GM23338 (cell line): ENCODE results near the gene PAIP2. TPM values are rescaled to one million over a fixed set of nuclear protein-coding genes. Genes with fewer than 3 reads are reported as not detected.

ENCODE experiments used
- ATAC-seq: fragments of 200-7000 bp; cut with Tn5 transposase; 3 replicates; pipeline ENCODE4 v1.9.1; 2020
- DNase-seq: peaks from one replicate; pipeline ENCODE4 v3.0.0-alpha.2; 2015; ENCODE audit warnings: low spot score
- H2AFZ ChIP-seq: fragments of 200-600 bp; sonication (generic); 2 replicates; pipeline ENCODE4 v1.8.0; 2016; ENCODE audit warnings: antibody characterized with exemption, mild to moderate bottlenecking, moderate library complexity
- H3F3A ChIP-seq: fragments of 200-600 bp; sonication (generic); replicated peaks from 2 replicates; pipeline ENCODE4 v1.8.0; 2017; ENCODE audit warnings: antibody characterized with exemption, mixed run types, low read depth
- H3K27ac ChIP-seq: fragments of 200-600 bp; sonication (generic); 2 replicates; pipeline ENCODE4 v1.6.1; 2016; ENCODE audit warnings: low read depth
- H3K27me3 ChIP-seq: fragments of 200-600 bp; sonication (generic); 2 replicates; pipeline ENCODE4 v1.8.0; 2016; ENCODE audit warnings: mild to moderate bottlenecking, mixed run types, moderate library complexity; ENCODE audit not compliant: insufficient read depth
- H3K36me3 ChIP-seq: fragments of 200-600 bp; sonication (generic); 2 replicates; pipeline ENCODE4 v1.8.0; 2016; ENCODE audit warnings: mild to moderate bottlenecking; ENCODE audit not compliant: insufficient read depth
- H3K4me1 ChIP-seq: fragments of 200-600 bp; sonication (generic); 2 replicates; pipeline ENCODE4 v1.8.0; 2016; ENCODE audit warnings: mild to moderate bottlenecking, moderate library complexity; ENCODE audit not compliant: insufficient read depth
- H3K4me2 ChIP-seq: fragments of 200-600 bp; sonication (generic); 2 replicates; pipeline ENCODE4 v1.7.1; 2017; ENCODE audit warnings: mixed run types
- H3K4me3 ChIP-seq: fragments of 200-600 bp; sonication (generic); 2 replicates; pipeline ENCODE4 v1.6.1; 2016; ENCODE audit warnings: mixed run types
- H3K79me2 ChIP-seq: fragments of 200-600 bp; sonication (generic); replicated peaks from 2 replicates; pipeline ENCODE4 v1.8.0; 2017; ENCODE audit warnings: mild to moderate bottlenecking; ENCODE audit not compliant: insufficient read depth
- H3K9me2 ChIP-seq: fragments of 200-600 bp; sonication (generic); 2 replicates; pipeline ENCODE4 v1.8.0; 2017; ENCODE audit not compliant: insufficient read depth
- H4K20me1 ChIP-seq: fragments of 200-600 bp; sonication (generic); replicated peaks from 2 replicates; pipeline ENCODE4 v1.8.0; 2017; ENCODE audit warnings: mild to moderate bottlenecking; ENCODE audit not compliant: insufficient read depth
- H3K27ac Mint-ChIP-seq: 2 replicates; pipeline ENCODE4 v1.8.0; 2020; ENCODE audit warnings: inconsistent platforms, mild to moderate bottlenecking, moderate library complexity, mixed read lengths
- H3K27me3 Mint-ChIP-seq: 3 replicates; pipeline ENCODE4 v1.8.0; 2022; ENCODE audit warnings: low read depth, mild to moderate bottlenecking, moderate library complexity, mixed read lengths, inconsistent platforms; ENCODE audit not compliant: insufficient read depth, poor library complexity
- H3K36me3 Mint-ChIP-seq: 3 replicates; pipeline ENCODE4 v1.8.0; 2021; ENCODE audit warnings: low read depth, mild to moderate bottlenecking, inconsistent platforms, moderate library complexity, mixed read lengths
- H3K4me1 Mint-ChIP-seq: 3 replicates; pipeline ENCODE4 v1.8.0; 2020; ENCODE audit warnings: mild to moderate bottlenecking, inconsistent platforms, mixed read lengths
- H3K4me3 Mint-ChIP-seq: 3 replicates; pipeline ENCODE4 v1.8.0; 2021; ENCODE audit warnings: moderate library complexity, mild to moderate bottlenecking, inconsistent platforms, mixed read lengths
- H3K9me3 Mint-ChIP-seq: 3 replicates; pipeline ENCODE4 v1.8.0; 2020; ENCODE audit warnings: moderate library complexity, mild to moderate bottlenecking, inconsistent platforms, mixed read lengths
- EZH2phosphoT487 ChIP-seq: fragments of 200-600 bp; sonication (generic); IDR thresholded peaks from one replicate; pipeline ENCODE4 v1.8.1; 2018; ENCODE audit warnings: antibody characterized with exemption; ENCODE audit not compliant: unreplicated experiment
- JUNB ChIP-seq: IDR thresholded peaks from one replicate; pipeline ENCODE4 v1.6.1; 2016; ENCODE audit warnings: antibody characterized with exemption; ENCODE audit not compliant: unreplicated experiment
- NANOG ChIP-seq: IDR thresholded peaks from 2 replicates; pipeline ENCODE4 v1.6.1; 2016; ENCODE audit warnings: antibody characterized with exemption, borderline replicate concordance
- POLR2AphosphoS5 ChIP-seq: IDR thresholded peaks from 2 replicates; pipeline ENCODE4 v1.6.1; 2016; ENCODE audit warnings: antibody characterized with exemption, low read depth
- STAT1 ChIP-seq: IDR thresholded peaks from one replicate; pipeline ENCODE4 v1.6.1; 2016; ENCODE audit warnings: antibody characterized with exemption; ENCODE audit not compliant: unreplicated experiment
- ZNF114 ChIP-seq: fragments of 250-450 bp; sonication (Bioruptor Pico); IDR thresholded peaks from 2 replicates; pipeline ENCODE4 v1.5.0; 2020; ENCODE audit warnings: mild to moderate bottlenecking, moderate library complexity
- polyA plus RNA-seq: library from polyadenylated mRNA; unstranded; fragments of >200 nt; fragmentation: Nextera tagmentation; extraction: Ambion mirVana; gene quantifications from 2 replicates; pipeline ENCODE4 v1.2.1, GENCODE V29; 2016
- total RNA-seq: library from RNA; depleted of rRNA; stranded (reverse); fragments of >200 nt; shearing (Covaris generic); gene quantifications from 2 replicates; pipeline ENCODE4 v1.2.3, GENCODE V29; 2014
- TF ChIP-seq, protein P1 (sequence below), 2 experiments: fragments of 200-600 bp in 1 of 2; sonication (generic) in 1 of 2; conservative IDR thresholded peaks; 2 replicates each; pipeline versions ENCODE4 v1.5.1 to v1.6.1; 2016 to 2017; ENCODE audit warnings: antibody characterized with exemption in 2 of 2, low read depth in 2 of 2, mild to moderate bottlenecking in 2 of 2, moderate library complexity in 1 of 2
- TF ChIP-seq, protein P2 (sequence below): fragments of 250-450 bp; sonication (Bioruptor Pico); IDR thresholded peaks from 2 replicates; pipeline ENCODE4 v1.5.0; 2020; ENCODE audit warnings: mild to moderate bottlenecking, moderate library complexity

The PAIP2 gene
- total and polyA plus RNA-seq, 2 experiments from 2014 or later = 132 to 277 TPM

DNA sequence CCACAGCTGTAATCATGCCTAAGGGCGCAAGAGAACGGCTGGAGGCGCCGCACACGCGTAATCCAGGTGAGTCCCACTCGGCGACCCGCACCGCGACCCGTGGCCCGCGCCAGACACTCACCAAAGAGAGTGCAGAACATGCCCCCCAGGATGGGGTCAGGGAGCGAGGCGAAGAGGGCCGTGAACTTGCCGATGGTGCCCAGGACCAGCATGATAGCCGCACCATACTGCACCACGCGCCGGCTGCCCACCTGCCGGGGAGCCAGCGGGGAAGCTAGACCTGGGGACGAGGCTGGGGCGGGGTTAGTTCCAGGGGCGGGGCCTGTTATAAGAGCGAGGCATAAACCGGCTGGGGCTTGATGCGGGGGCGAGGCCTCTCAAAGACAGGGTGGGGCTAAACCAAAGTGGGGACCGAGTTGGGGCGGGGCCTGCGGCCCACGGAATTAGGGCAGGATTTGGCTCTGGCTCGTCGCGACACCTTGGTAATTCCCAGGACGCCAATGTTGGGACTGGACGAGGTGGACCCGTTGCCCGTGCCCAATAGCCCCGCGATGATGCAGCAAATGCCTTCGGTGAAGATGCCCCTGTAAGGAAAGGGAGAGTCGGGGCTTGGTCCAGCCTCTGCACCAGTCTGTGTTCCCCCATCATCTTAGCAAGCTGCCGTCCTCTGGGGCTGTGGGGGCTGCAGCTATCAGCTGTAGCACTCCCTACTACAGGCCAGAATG is 36.6 kb downstream of the PAIP2 start:
- no peak overlapping the region for H2AFZ ChIP-seq
- TF ChIP-seq, protein P1, sequence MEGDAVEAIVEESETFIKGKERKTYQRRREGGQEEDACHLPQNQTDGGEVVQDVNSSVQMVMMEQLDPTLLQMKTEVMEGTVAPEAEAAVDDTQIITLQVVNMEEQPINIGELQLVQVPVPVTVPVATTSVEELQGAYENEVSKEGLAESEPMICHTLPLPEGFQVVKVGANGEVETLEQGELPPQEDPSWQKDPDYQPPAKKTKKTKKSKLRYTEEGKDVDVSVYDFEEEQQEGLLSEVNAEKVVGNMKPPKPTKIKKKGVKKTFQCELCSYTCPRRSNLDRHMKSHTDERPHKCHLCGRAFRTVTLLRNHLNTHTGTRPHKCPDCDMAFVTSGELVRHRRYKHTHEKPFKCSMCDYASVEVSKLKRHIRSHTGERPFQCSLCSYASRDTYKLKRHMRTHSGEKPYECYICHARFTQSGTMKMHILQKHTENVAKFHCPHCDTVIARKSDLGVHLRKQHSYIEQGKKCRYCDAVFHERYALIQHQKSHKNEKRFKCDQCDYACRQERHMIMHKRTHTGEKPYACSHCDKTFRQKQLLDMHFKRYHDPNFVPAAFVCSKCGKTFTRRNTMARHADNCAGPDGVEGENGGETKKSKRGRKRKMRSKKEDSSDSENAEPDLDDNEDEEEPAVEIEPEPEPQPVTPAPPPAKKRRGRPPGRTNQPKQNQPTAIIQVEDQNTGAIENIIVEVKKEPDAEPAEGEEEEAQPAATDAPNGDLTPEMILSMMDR (conservative IDR thresholded peaks at IDR 0.05; ENCODE audit: low read depth in 2 of 2) = no peak
- TF ChIP-seq ZNF114 (CRISPR knock-in tag) (no peak), JUNB (no peak), POLR2AphosphoS5 (no peak), STAT1 (no peak), NANOG (no peak), EZH2phosphoT487 (no peak)
- TF ChIP-seq, protein P2, sequence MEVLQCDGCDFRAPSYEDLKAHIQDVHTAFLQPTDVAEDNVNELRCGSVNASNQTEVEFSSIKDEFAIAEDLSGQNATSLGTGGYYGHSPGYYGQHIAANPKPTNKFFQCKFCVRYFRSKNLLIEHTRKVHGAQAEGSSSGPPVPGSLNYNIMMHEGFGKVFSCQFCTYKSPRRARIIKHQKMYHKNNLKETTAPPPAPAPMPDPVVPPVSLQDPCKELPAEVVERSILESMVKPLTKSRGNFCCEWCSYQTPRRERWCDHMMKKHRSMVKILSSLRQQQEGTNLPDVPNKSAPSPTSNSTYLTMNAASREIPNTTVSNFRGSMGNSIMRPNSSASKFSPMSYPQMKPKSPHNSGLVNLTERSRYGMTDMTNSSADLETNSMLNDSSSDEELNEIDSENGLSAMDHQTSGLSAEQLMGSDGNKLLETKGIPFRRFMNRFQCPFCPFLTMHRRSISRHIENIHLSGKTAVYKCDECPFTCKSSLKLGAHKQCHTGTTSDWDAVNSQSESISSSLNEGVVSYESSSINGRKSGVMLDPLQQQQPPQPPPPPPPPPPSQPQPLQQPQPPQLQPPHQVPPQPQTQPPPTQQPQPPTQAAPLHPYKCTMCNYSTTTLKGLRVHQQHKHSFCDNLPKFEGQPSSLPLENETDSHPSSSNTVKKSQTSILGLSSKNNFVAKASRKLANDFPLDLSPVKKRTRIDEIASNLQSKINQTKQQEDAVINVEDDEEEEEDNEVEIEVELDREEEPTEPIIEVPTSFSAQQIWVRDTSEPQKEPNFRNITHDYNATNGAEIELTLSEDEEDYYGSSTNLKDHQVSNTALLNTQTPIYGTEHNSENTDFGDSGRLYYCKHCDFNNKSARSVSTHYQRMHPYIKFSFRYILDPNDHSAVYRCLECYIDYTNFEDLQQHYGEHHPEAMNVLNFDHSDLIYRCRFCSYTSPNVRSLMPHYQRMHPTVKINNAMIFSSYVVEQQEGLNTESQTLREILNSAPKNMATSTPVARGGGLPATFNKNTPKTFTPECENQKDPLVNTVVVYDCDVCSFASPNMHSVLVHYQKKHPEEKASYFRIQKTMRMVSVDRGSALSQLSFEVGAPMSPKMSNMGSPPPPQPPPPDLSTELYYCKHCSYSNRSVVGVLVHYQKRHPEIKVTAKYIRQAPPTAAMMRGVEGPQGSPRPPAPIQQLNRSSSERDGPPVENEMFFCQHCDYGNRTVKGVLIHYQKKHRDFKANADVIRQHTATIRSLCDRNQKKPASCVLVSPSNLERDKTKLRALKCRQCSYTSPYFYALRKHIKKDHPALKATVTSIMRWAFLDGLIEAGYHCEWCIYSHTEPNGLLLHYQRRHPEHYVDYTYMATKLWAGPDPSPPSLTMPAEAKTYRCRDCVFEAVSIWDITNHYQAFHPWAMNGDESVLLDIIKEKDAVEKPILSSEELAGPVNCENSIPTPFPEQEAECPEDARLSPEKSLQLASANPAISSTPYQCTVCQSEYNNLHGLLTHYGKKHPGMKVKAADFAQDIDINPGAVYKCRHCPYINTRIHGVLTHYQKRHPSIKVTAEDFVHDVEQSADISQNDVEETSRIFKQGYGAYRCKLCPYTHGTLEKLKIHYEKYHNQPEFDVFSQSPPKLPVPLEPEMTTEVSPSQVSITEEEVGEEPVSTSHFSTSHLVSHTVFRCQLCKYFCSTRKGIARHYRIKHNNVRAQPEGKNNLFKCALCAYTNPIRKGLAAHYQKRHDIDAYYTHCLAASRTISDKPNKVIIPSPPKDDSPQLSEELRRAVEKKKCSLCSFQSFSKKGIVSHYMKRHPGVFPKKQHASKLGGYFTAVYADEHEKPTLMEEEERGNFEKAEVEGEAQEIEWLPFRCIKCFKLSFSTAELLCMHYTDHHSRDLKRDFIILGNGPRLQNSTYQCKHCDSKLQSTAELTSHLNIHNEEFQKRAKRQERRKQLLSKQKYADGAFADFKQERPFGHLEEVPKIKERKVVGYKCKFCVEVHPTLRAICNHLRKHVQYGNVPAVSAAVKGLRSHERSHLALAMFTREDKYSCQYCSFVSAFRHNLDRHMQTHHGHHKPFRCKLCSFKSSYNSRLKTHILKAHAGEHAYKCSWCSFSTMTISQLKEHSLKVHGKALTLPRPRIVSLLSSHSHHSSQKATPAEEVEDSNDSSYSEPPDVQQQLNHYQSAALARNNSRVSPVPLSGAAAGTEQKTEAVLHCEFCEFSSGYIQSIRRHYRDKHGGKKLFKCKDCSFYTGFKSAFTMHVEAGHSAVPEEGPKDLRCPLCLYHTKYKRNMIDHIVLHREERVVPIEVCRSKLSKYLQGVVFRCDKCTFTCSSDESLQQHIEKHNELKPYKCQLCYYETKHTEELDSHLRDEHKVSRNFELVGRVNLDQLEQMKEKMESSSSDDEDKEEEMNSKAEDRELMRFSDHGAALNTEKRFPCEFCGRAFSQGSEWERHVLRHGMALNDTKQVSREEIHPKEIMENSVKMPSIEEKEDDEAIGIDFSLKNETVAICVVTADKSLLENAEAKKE = no peak
- Mint-ChIP-seq H3K27ac (no peak overlapping the region), H3K9me3 (no peaks in the 10 kb centered on the region), H3K4me1 (peaks cover 10% of the 10 kb centered on the region; the same call in 2 of the 3 replicates), H3K27me3 (peaks cover 9% of the 10 kb centered on the region), H3K4me3 (no peak overlapping the region), H3K36me3 (peaks cover 6% of the 10 kb centered on the region; the same call in 1 of the 3 replicates)
- peak; percentile 77 for DNase-seq
- peak overlapping the region; percentile 71 for H3K4me2 ChIP-seq
- no peaks in the 10 kb centered on the region for H3K36me3 ChIP-seq
- H3K4me1 ChIP-seq = peaks cover 4% of the 10 kb centered on the region; the same call in 1 of the 2 replicates
- ATAC-seq = peak; percentile 73
- H3F3A ChIP-seq = peaks cover 3% of the 10 kb centered on the region; the same call in 1 of the 2 replicates
- no peaks in the 10 kb centered on the region for H3K27me3 ChIP-seq
- no peaks in the 10 kb centered on the region for H3K79me2 ChIP-seq
- peak overlapping the region; percentile 35; the same call in 1 of the 2 replicates for H3K4me3 ChIP-seq
- H3K9me2 ChIP-seq = no peaks in the 10 kb centered on the region
- H3K27ac ChIP-seq = no peak overlapping the region
- no peaks in the 10 kb centered on the region; the same call in 1 of the 2 replicates for H4K20me1 ChIP-seq
